Spleen (tissue), 11 donors: ENCODE data around the gene FBN1. TPM values are rescaled to one million over a fixed set of nuclear protein-coding genes. Genes with fewer than 3 reads are reported as not detected.
A peak's percentile ranks its signal among the peaks of the same experiment; 100 is the strongest.

Experiments used
- DNase-seq: peaks from one replicate; pipeline ENCODE4 v3.0.0-alpha.2; 2020
- H3K27ac ChIP-seq, 8 donors: fragments of 200-600 bp; sonication (generic) in 7 of 8; 1 replicate in 4 of 8; 2 replicates in 4 of 8; pipeline versions ENCODE4 v1.5.0 to v1.8.0; 2016 to 2021; ENCODE audit warnings: inconsistent platforms in 4 of 8, mild to moderate bottlenecking in 4 of 8, moderate library complexity in 1 of 8
- H3K27me3 ChIP-seq, 7 donors: fragments of 200-600 bp; sonication (generic) in 6 of 7; replicated peaks in 1 of 7; 1 replicate in 4 of 7; 2 replicates in 3 of 7; pipeline versions ENCODE4 v1.5.0 to v1.8.0; 2016 to 2021; ENCODE audit warnings: inconsistent platforms in 3 of 7, mild to moderate bottlenecking in 1 of 7
- H3K36me3 ChIP-seq, 6 donors: fragments of 200-600 bp; sonication (generic) in 5 of 6; 1 replicate in 4 of 6; 2 replicates in 2 of 6; pipeline versions ENCODE4 v1.5.0 to v1.8.0; 2016 to 2021; ENCODE audit warnings: inconsistent platforms in 2 of 6
- H3K4me1 ChIP-seq, 6 donors: fragments of 200-600 bp; sonication (generic) in 5 of 6; 1 replicate in 3 of 6; 2 replicates in 3 of 6; pipeline versions ENCODE4 v1.5.0 to v1.8.0; 2016 to 2021; ENCODE audit warnings: inconsistent platforms in 3 of 6
- H3K4me3 ChIP-seq, 8 donors: fragments of 200-600 bp; sonication (generic) in 7 of 8; 1 replicate in 4 of 8; 2 replicates in 4 of 8; pipeline versions ENCODE4 v1.5.0 to v1.8.0; 2016 to 2021; ENCODE audit warnings: inconsistent platforms in 4 of 8, mild to moderate bottlenecking in 4 of 8, moderate library complexity in 2 of 8
- H3K9me3 ChIP-seq, 8 donors: fragments of 200-600 bp; sonication (generic) in 7 of 8; 1 replicate in 4 of 8; 2 replicates in 4 of 8; pipeline versions ENCODE4 v1.5.0 to v1.8.0; 2016 to 2021; ENCODE audit warnings: inconsistent platforms in 4 of 8
- POLR2A ChIP-seq, 3 donors: fragments of 450-650 bp; IDR thresholded peaks; one replicate each; pipeline ENCODE4 v1.5.1; 2017; ENCODE audit warnings: antibody characterized with exemption in 3 of 3, mild to moderate bottlenecking in 1 of 3
- POLR2AphosphoS5 ChIP-seq, 3 donors: sonication (generic); formaldehyde crosslinking; IDR thresholded peaks; one replicate each; pipeline ENCODE4 v1.5.1; 2017; ENCODE audit warnings: antibody characterized with exemption in 3 of 3
- WGBS, 5 donors: extraction: QIAGEN DNeasy Blood & Tissue Kit in 3 of 5; methylation state at CpG; one replicate each; pipeline versions ENCODE4 v1.1.5 to v1.1.7; 2013 to 2018; 5-methylcytosine and 5-hydroxymethylcytosine counted together
- intact Hi-C: fragments of 100-400 bp; cut with DNase I; formaldehyde crosslinking; loops from one replicate; pipeline ENCODE4 v1.15.0; 2023; ENCODE audit warnings: low total_unique reads
- polyA plus RNA-seq, 3 donors: library from polyadenylated mRNA; stranded (reverse); fragments of 200-250 nt; gene quantifications; one replicate each; pipeline ENCODE4 v1.2.1, GENCODE V29; 2013
- total RNA-seq, 7 donors: library from RNA; depleted of rRNA in 3 of 7; stranded (reverse); fragments of >200 nt in 3 of 7; fragmentation: NEBNext Ultra II Directional in 4 of 7; extraction: Animal tissue kit (Norgen Biotek cat#: 25700) in 4 of 7; gene quantifications; one replicate each; pipeline versions ENCODE4 v1.1.0 to v1.2.1, GENCODE V29; 2016 to 2021
- TF ChIP-seq, protein P1 (sequence below), 11 experiments: fragments of 200-600 bp in 7 of 11; fragments of 450-650 bp in 4 of 11; sonication (generic) in 4 of 11; IDR thresholded peaks in 8 of 11; conservative IDR thresholded peaks in 3 of 11; 1 replicate in 7 of 11; 2 replicates in 4 of 11; pipeline versions ENCODE4 v1.4.0 to v1.8.0; 2016 to 2021; ENCODE audit warnings: antibody characterized with exemption in 11 of 11, inconsistent platforms in 4 of 11, mild to moderate bottlenecking in 1 of 11
- donor health status: healthy with polysubstance abuse.
- donor health status: DM: no; HTN: no; CAD: no; lungs with moderate emphysema.
- donor health status: DM: no; HTN: no; CAD: no.
- donor health status: Bipolar disorder and iron deficiency.
- donor health status: healthy.
- donor health status: DM: no; HTN: no; CAD: no.
- donor health status: DM: yes; HTN: yes; CAD: no.

The FBN1 gene
- total and polyA plus RNA-seq, 10 donors, result 3.2 to 139 (median 45.4) TPM

- DNase-seq, result no peak
- Histone ChIP-seq H3K36me3 (peaks cover 0 to 92% (median 17%) of the 10 kb centered on the region in 6 donors), H3K27me3 (no peaks in the 10 kb centered on the region), H3K27ac (peak overlapping the region in 4 of 8 donors; percentile 12 to 41 (median 28)), H3K9me3 (no peaks in the 10 kb centered on the region), H3K4me1 (peaks cover 0 to 4% (median 0%) of the 10 kb centered on the region in 6 donors), H3K4me3 (no peak overlapping the region)
- intact Hi-C loops, result no loop called here
- WGBS, 5 donors, result 85 to 92% (median 88%) methylated on average over 6 of the region's 6 CpGs
- TF ChIP-seq POLR2A (IDR thresholded peaks at IDR 0.05) (no peak), POLR2AphosphoS5 (IDR thresholded peaks at IDR 0.05) (no peak)
- TF ChIP-seq, protein P1, sequence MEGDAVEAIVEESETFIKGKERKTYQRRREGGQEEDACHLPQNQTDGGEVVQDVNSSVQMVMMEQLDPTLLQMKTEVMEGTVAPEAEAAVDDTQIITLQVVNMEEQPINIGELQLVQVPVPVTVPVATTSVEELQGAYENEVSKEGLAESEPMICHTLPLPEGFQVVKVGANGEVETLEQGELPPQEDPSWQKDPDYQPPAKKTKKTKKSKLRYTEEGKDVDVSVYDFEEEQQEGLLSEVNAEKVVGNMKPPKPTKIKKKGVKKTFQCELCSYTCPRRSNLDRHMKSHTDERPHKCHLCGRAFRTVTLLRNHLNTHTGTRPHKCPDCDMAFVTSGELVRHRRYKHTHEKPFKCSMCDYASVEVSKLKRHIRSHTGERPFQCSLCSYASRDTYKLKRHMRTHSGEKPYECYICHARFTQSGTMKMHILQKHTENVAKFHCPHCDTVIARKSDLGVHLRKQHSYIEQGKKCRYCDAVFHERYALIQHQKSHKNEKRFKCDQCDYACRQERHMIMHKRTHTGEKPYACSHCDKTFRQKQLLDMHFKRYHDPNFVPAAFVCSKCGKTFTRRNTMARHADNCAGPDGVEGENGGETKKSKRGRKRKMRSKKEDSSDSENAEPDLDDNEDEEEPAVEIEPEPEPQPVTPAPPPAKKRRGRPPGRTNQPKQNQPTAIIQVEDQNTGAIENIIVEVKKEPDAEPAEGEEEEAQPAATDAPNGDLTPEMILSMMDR (IDR thresholded peaks at IDR 0.05 in 8 of 11, conservative IDR thresholded peaks at IDR 0.05 in 3 of 11), result no peak
Measured at GRCh38 chr15:48469271-48469670, 176.2 kb downstream of the FBN1 start.

GRCh38 chr15:48467801-48468200 is 177.7 kb downstream of the FBN1 start:
- peaks cover 0 to 98% (median 18%) of the 10 kb centered on the region in 6 donors for H3K36me3 ChIP-seq
- WGBS, 5 donors, result 87 to 96% (median 92%) methylated on average over 4 of the region's 4 CpGs
- TF ChIP-seq POLR2A (IDR thresholded peaks at IDR 0.05), result no peak
- TF ChIP-seq, protein P1 (IDR thresholded peaks at IDR 0.05 in 8 of 11, conservative IDR thresholded peaks at IDR 0.05 in 3 of 11), result no peak
- TF ChIP-seq POLR2AphosphoS5 (IDR thresholded peaks at IDR 0.05), result no peak
- no peak overlapping the region for H3K27ac ChIP-seq
- peaks cover 0 to 4% (median 0%) of the 10 kb centered on the region in 6 donors for H3K4me1 ChIP-seq
- no peak for DNase-seq
- H3K4me3 ChIP-seq, result no peak overlapping the region
- intact Hi-C loops, result no loop called here
- H3K9me3 ChIP-seq, result no peaks in the 10 kb centered on the region
- H3K27me3 ChIP-seq, result no peaks in the 10 kb centered on the region

- no peak overlapping the region for H3K4me3 ChIP-seq
- H3K27ac ChIP-seq, result no peak overlapping the region
- H3K9me3 ChIP-seq, result no peaks in the 10 kb centered on the region
- TF ChIP-seq, protein P1 (IDR thresholded peaks at IDR 0.05 in 8 of 11, conservative IDR thresholded peaks at IDR 0.05 in 3 of 11), result no peak
- TF ChIP-seq POLR2AphosphoS5 (IDR thresholded peaks at IDR 0.05) (no peak), POLR2A (IDR thresholded peaks at IDR 0.05) (no peak)
- peaks cover 0 to 98% (median 19%) of the 10 kb centered on the region in 6 donors for H3K36me3 ChIP-seq
- WGBS, 5 donors, result 97 to 100% (median 100%) methylated on average over 1 of the region's 1 CpG
- no peaks in the 10 kb centered on the region for H3K27me3 ChIP-seq
- DNase-seq, result no peak
- H3K4me1 ChIP-seq, result peaks cover 0 to 4% (median 0%) of the 10 kb centered on the region in 6 donors
- intact Hi-C loops, result no loop called here
Measured at GRCh38 chr15:48466820-48467219, 178.7 kb downstream of the FBN1 start.

DNA sequence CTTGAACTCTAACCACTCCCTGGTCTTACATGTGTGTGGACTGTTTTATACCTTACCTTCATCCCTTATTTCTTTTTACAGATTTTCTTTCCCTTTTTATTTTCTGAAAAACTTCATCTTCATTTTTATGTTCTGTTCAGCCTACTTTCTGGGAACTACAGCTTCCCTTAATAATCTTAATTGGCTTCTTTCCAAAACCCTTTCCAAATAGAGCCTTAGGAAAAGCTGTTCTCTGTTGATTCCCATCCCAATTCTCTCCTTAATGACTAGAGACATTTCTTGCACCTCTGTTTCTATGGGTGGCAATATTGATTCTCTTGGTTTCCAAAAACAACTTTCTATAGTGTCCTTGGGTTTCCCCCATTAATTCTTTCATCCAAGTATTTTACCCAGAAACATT is 179.4 kb downstream of the FBN1 start:
- DNase-seq, result no peak
- Histone ChIP-seq H3K27ac (no peak overlapping the region), H3K27me3 (no peaks in the 10 kb centered on the region), H3K36me3 (peaks cover 0 to 98% (median 19%) of the 10 kb centered on the region in 6 donors), H3K4me1 (peaks cover 0 to 4% (median 0%) of the 10 kb centered on the region in 6 donors), H3K9me3 (no peaks in the 10 kb centered on the region), H3K4me3 (no peak overlapping the region)
- intact Hi-C loops, result no loop called here
- TF ChIP-seq POLR2A (IDR thresholded peaks at IDR 0.05), result no peak
- no peak for TF ChIP-seq POLR2AphosphoS5 (IDR thresholded peaks at IDR 0.05)
- TF ChIP-seq, protein P1 (IDR thresholded peaks at IDR 0.05 in 8 of 11, conservative IDR thresholded peaks at IDR 0.05 in 3 of 11), result no peak
